Activated CD8-positive, alpha-beta memory T cell treated with anti-CD3 and anti-CD28 coated beads for 36 hours (primary cell): ENCODE data around the gene FGF3. TPM values are rescaled to one million over a fixed set of nuclear protein-coding genes. Genes with fewer than 3 reads are reported as not detected.

Experiments used
- CTCF ChIA-PET: fragments of 350-600 bp; sonication (Branson Sonifier 250); formaldehyde crosslinking; loops from one replicate; lab custom pipeline; 2021; ENCODE audit warnings: antibody characterized with exemption; lab: Charles Lee
- POLR2A ChIA-PET: fragments of 350-600 bp; sonication (Branson Sonifier 250); formaldehyde crosslinking; loops from one replicate; lab custom pipeline; 2021; ENCODE audit warnings: antibody characterized with exemption; lab: Charles Lee
- total RNA-seq, 2 experiments: library from RNA; stranded (reverse); gene quantifications; one replicate each; pipeline ENCODE4 v1.2.3, GENCODE V29; 2021

The FGF3 gene
- not detected for total RNA-seq

DNA sequence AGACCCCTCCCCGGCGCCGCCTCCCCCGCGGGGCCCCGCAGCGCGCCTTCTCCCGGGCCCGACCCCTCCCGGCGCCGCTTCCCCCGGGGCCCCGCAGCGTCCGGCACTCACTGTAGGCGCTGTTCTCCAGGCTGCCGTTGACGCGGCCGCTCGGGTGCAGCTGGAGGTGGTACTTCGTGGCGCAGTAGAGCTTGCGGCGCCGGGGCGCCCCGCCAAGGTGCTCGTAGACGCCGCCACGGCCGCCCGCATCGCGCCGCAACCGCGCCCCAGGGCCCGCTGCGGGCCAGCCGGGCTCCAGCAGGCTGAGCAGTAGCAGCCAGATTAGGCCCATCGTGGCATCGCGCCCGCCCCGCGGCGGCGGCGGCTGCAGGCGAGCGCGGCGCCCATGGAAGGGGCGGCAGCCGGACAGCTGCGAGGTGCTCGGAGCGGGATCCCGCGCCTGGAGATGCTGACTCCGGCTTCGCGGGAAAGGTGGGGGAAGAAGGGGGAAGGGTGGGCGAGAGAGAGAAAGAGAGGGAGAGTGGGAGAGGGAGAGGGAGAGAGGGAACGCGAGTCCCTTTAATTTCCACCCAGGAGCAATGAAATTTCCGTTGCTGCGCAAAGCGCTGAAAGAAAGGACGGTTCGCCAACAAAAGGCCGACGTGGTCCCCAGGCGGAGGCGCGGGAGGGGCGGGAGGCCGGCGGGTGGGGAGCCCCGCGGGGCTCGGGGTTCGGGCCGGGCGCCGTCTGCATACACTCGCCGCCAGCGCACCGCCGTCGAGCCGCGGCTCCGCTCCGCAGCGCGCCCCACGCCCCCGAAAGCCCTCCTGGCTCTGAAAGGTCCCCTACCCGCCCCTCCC, at the start of gene FGF3:
Gene FGF3 (minus strand): TSS at position 814 of the 839 bp plus-strand sequence. CDS start 483 bp downstream, at position 331.
- CTCF ChIA-PET, result no interaction called here
- POLR2A ChIA-PET, result no interaction called here

DNA sequence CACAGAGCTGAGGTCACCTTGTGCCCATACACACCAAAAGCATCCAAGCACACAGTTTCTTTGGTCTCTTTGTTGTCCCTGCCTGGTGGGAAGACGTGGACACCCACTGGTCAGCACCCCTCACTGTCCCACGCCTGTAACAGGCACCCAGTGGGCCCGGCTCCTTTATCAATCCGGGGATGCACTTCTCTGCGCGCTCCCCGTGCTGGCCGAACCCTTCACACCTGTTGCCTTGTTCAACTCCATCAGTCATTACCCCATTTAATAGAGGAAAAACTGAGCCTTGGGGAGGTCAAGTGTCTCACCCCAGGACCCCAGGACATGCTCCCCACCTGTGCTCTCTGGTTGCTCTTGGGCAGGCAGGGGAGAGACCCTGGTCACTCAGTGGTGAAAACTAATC, 49.7 kb upstream of the FGF3 start:
- CTCF ChIA-PET, result no interaction called here
- POLR2A ChIA-PET, result no interaction called here

DNA sequence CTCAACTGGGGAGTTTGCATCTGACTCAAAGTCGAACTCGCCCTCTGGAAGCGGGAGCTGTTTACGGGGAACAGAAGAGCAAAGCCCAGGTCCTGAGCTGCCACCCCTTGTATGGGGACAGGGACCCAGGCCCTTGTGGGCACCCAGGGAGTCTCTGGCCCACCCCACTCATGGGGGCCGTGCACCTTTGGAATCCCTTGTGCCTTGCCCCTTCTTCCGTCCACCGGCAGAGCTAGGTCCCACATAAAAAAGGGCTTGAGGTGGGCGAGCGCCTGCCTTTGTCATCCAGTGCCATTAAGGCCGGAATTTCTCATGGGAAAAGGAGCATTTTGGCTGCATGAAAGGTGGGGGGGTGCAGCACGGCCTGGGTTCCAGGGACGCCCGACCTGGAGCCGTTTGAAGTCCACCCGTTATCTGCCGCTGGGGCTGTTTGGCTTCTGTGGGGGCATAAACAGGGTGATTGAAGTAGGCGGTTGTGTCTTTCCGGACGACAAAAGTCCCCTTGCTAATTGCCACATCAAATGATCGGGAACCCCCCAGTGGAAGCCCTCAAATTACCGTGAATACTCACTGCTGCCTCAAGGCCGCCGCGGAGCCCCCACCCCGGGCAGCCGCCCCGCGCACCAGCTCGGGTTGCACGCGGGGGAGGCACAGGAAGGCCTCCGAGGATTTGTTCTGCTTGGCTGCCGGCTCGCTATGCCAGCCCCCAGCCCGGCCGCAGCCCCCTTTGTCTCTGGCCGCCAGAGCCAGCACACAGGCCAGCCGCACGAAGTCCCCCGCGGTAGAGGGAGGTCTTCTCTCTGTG, 49.0 kb upstream of the FGF3 start:
- POLR2A ChIA-PET, result no interaction called here
- CTCF ChIA-PET, result no interaction called here

DNA sequence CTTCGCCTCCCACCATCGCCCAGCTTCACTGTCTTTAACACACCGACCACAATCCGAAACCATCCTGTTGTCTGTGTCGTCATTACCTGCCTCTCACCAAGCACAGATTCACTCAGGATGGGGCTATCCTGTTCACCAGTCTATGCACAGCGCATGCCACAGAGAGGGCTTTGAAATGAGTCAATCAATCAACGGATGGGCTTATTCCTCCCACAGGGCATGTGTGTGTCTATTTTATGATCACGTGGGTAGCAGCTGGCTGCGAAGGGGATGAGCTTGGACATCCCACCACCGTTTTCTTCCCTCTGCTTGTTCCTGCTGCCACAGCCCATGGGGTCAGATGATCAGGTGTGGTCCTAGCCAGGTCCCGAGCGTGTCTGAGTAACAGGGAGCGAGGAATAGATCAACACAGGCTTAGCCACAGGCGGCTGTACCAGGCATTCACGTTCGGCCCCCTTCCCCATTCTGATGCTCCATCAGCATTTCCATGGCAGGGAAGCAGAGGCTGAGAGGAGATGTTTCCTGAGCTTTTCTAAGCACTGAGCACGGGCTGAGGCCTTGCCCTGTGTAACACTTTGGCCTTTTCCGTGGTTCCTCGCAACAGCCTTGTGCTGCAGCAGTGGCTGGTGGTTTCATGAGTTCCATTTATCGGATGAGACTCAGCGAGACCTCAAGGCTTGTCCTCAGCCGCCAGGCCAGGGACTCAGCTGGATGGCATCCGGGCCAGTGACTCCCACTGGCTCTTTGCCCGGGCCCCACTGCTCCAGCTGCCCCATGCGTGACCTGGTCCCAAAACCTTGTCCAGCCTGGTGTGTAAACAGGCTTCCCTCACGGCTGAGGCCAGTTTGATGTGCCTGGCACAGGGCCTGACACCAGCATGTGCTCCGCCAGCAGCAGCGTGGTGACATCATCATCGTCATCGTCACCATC, 48.1 kb upstream of the FGF3 start:
- ChIA-PET CTCF (no interaction called here), POLR2A (no interaction called here)

DNA sequence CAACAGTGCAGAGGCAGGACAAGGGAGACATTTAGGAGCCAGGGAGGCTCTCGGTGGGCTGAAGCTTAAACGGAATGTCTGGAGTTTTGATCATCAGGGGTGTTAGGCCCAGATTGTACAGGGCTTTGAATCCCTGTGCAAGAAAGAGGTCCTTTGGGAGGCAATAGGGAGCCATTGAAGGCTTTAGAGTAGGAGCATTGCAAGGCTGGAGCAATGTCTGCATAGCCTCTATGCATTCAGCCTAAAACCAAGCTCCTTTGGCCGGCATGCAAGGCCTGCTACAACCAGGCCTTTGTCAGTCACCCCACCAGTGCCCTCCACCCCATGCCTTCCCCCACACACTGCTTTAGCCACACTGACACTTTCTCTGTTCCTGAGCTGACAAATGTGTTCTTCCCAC, 47.4 kb upstream of the FGF3 start:
- CTCF ChIA-PET, result no interaction called here
- POLR2A ChIA-PET, result no interaction called here

DNA sequence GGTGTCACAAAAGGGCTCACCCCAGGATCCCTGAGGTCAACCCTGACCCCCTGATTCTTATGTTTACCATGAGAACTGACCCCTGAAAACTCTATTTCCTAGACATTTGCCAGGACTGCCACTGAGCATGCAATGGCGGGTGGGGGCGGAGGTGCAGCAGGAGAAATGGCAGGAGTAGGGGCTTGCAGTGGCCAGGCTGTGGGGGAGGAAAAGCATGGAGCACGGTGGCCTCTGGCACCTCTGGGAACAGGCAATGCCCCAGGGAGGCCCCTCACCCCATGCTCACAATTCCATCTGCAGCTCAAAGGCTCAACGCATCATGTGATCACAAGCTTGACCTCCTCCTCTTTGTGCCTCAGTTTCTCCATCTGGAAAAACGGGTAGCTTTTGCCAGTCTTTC, 46.5 kb upstream of the FGF3 start:
- ChIA-PET CTCF (no interaction called here), POLR2A (no interaction called here)

DNA sequence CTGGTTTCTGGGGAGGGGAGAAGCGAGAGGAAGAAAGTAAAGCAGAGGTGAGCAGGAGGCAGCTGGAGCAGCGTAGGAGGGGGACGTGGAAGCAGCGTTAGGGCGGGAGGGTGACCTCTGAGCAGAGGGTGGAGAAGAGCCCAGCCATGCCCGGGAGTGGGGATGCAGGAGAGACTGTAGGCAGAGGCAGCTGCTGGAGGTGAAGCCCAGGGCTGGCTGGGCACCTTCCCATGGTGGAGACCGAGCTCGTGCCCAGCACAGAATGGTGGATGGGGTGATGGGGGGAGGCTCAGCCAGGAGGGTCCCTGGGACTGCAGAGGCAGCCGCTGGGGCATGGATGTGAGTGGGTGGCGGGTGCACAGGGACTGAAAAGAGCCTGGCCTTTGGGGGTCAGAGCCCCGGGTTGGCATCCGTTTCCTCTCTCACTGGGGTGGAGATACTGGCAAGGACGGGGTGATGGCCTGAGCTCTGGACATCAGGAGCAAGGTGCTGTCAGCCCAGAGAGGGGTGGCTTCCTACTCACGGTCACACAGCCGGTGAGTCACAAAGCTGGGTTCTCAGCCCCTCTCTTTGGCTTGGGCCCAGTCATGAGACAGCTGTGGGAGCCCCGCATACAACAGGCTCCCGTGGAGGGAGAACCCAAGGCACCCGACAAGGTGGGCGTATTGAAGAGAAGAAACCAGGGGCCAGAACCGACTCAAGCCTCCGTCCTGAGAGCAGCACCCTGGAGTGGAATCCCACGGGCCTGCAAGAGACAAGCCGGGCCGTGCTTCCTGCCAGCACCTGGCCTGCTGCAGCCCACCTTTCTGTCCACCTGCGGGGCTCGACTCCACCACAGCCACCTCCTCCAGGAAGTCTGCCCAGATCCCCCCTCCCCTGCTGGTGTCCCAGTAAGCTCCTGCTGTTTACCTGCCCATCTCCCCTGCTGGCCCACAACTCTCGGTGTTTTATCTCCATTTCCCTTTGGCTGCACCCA, 45.8 kb upstream of the FGF3 start:
- POLR2A ChIA-PET, result no interaction called here
- CTCF ChIA-PET, result no interaction called here

DNA sequence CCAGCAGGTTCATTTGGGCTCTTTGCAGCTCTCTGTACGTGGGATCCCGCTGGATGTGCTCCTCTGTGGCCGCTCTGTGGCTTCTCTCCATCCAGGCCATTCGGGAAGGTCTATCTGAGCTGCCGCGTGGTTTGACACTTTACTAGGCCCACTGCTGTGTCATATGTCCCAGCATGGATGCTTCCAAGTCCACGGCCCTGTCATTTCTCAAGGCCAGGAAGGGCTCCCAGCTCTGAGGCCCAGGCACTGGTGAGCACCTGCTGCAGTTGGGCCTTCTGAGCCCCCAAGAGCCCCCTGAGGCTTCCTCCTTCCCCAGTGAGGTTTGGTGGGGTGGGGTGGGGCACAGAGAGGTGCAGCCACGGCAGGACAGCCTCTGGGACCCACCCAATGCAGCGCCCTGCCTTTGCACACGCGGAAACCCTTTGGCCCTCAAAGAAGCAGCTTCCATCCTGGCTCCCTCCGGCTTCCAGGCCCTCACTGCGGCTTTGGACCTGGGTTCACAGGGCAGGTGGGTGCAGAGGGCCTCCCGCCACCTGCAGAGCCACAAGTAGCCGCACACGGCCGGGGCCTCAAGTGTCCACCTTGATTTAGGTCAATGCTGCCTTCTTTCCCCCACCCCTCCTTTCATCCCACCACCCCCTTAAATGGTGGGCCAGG, 44.5 kb upstream of the FGF3 start:
- POLR2A ChIA-PET, result no interaction called here
- CTCF ChIA-PET, result no interaction called here

DNA sequence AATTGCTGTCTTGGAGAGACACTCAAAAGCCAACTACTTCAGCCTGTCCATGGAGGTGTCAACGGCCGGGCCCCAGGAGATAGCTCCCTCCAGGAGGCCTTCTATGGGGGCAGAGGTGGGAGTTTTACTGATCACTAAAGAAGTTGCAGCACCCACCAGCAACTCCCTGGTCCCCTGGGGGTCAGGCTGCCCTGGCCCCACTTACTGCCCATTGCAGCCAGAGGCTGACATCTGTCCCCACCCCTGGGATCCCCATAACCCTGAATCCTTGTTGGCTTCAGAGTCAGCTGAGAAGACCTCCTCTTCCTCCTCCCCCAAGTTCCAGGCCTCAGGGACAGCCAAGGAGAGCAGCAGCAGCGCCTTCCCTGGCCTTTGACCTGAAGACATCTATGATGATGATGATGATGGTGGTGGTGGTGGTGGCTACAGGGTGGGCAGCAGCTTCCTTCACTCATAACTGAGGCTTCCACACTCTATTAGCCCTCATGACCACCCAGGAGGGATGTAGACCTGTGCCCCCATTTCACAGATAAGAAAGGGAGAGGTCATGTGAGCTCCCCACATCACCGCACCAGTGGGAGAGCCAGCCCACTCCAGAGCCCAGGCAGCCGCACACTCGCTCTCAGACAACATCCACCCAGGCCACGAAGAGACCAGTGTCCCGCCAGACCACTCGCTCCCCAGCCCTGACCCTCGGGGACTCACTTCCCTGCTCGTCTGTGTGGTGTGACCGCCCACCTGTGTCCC, 43.8 kb upstream of the FGF3 start:
- CTCF ChIA-PET, result no interaction called here
- POLR2A ChIA-PET, result no interaction called here

DNA sequence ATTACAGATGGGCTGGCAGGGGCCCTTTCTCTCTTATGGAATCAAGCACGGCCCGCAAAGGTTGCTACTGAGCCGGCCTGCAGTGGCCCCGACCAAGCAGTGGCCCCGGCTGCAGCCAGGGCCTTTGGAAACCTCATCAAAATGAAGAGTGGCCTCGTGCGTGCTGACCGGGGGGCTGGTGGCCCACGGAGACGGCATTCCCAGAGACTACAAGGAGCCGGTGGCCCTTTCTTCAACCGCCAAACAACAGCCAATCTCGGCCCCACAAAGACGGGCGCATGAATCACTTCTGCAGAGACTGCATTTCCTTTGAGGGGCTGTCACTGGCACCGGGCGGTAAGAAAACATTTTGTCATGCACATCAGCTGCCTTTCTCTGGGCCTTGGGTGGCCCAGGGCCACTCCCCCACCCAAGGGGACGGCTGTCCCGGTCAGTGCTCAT, 43.1 kb upstream of the FGF3 start:
- POLR2A ChIA-PET, result no interaction called here

DNA sequence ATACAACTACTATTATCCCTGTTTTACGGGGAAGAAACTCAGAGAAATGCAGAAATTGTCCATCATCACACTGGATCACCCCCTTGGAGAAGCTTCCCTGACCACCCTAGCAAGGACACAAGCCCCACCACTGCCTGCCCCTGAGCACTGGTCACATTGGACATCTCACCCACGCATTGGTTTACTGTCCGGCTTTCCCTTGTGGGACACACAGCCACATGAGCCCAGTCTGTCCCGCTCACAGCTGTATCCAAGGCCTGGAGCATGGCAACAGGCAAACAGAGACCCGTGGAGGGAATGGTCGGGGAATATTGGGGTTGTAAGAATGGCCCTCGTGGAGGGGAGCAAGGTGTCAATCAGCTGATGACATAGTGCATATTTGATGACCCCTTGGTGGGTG, 42.7 kb upstream of the FGF3 start:
- CTCF ChIA-PET, result no interaction called here
- POLR2A ChIA-PET, result no interaction called here

More for the DNA sequence above, 43.1 kb upstream of the FGF3 start:
- CTCF ChIA-PET, result no interaction called here

DNA sequence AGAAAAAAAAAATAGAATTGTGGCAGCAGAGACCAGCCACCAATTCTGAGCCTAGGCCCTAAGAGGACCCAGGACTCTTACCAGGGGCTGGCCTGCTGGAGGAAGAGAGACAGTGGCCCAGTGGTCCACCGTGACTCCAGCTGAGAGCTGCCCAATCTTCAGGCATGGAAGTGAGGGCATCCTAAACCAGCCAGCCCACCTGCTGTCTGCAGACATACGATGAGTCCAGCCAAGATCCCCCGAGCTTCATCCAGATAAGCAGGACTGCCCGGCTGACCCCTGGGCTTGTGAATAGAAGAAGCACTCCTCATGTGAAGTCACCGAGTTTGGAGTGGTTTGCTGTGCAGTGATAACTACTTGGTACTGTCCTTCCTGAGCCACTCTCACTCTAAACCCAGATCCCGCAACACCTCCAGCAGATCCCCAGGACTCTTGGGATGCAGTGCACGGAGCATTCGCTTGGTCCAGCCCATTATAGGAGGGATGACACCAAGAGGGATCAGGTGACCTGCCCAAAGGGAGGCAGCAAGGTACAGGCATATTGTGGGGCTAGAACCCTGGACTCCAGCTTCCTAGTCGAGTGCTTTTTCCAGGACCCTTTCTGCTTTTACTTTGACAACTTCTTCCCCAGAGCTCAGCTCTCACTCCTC, 41.7 kb upstream of the FGF3 start:
- POLR2A ChIA-PET, result no interaction called here
- CTCF ChIA-PET, result no interaction called here

DNA sequence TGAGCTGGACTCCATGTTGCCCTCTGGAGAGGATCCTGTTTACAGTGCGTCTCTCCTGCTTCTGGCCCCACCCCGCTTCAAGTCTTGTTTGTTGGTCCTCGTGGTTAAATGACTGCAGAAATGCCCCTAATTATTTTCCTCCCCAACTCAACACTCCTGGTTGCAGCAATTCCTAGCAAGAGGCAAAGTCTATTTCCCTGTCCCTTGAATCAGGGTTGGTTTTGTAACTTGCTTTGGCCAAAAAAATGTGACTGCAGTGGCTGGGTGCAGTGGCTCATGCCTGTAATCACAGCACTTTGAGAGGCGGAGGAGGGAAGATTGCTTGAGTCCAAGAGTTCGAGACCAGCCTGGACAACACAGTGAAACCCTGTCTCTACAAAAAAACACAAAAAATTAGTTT, 41.0 kb upstream of the FGF3 start:
- POLR2A ChIA-PET, result no interaction called here
- CTCF ChIA-PET, result no interaction called here

DNA sequence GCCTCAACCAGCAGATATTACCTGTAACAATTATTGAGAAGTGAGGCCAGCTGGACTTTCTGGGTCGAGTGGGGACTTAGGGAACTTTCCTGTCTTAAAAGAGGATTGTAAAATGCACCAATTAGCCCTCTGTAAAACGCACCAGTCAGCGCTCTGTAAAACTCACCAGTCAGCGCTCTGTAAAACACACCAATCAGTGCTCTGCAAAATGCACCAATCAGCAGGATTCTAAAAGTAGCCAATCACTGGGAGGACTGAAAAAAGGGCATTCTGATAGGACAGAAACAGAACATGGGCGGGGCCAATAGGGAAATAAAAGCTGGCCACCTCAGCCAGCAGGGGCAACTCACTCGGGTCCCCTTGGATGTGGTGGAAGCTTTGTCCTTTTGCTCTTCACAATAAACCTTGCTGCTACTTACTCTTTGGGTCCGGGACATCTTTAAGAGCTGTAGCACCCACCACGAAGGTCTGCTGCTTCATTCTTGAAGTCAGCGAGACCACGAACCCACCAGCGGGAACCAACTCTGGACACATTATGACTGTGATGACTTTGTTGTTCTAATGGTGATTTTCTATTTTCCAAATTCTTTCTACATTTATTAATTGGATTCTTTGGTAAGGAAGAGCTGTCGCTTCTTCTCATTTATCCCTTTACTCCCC, 40.2 kb upstream of the FGF3 start:
- POLR2A ChIA-PET, result no interaction called here
- CTCF ChIA-PET, result no interaction called here

DNA sequence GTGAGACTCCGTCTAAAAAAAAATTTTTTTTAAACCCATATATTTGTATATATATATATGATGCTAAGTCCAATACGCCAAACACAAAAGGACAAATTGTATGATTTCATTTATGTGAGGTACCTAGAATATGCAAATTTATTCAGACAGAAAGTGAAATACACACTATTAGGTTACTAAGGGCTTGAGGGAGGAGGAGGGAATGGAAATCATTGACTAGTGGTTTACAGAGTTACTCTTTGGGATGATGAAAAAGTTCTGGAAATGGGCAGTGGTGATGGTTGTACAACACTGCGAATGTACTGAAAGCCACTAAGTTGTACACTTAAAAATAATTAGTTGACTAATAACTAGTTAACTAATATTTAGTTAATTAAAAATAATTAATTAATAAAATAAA, 36.2 kb upstream of the FGF3 start:
- ChIA-PET CTCF (no interaction called here), POLR2A (no interaction called here)

DNA sequence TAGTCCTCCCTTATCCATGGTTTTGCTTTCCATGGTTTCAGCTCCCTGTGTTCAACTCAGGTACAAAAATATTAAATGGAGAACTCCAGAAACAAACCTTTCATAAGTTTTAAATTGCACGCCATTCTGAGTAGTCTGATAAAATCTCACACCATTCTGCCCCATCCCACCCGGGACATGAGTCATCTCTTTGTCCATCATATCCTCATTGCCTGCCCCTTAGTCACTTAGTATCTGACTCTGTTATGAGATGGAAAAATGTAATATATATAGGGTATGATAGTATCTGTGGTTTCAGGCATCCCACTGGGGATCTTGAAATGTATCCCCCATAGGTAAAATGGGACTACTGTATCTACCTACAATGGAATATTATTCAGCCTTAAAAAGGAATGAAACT, 35.5 kb upstream of the FGF3 start:
- POLR2A ChIA-PET, result no interaction called here
- CTCF ChIA-PET, result no interaction called here

DNA sequence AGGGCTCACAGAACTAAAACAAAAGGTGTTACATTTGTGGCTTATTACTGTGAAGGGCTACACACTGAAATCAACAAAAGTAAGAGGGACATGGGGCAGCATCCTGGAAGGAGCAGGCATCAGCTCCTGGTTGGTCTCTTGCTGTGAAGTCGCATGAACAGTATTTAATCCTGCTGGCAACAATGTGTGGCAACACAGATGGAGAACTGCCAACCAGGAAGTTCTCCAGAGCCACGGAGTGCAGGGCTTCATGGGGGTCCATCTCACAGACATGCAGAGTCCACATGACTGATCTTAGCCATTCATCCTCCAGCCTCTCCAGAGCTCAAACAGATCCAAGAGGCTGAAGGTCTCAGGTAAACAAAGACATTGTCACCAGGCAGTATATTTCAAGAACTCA, 32.8 kb upstream of the FGF3 start:
- CTCF ChIA-PET, result no interaction called here
- POLR2A ChIA-PET, result no interaction called here
